HG02678 (cell line): ENCODE results near the gene PRCD.

Source experiments
- ATAC-seq: cut with Tn5 transposase; IDR thresholded peaks from one replicate; pipeline ENCODE4 v1.9.1; 2021; ENCODE audit warnings: mild to moderate bottlenecking, moderate library complexity; ENCODE audit not compliant: unreplicated experiment

The PRCD gene

DNA sequence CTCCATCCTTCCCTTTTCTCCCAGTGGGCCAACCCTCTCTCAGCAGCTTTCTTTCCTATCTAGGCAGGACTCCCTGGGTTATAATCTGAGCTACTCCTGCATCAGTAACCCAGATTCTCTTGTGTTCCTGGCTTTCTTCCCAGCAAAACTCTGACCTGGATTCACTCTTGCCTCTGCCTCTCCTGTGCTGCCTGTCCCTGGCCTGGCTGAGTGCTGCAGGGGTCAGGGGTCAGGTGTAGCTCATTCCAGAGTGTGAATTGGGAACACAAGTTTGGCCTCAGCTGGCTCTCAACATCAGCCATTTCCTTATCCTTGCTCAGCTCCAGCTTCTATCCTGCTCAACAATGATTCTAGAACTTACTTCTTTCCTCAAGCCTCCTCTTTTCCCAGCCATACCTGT lies 48.3 kb downstream of the PRCD start:
- ATAC-seq, result no peak

- no peak for ATAC-seq
Measured at GRCh38 chr17:76593384-76593826, 53.6 kb downstream of the PRCD start.

GRCh38 chr17:76593959-76594358 lies 54.1 kb downstream of the PRCD start:
- ATAC-seq, result no peak

DNA sequence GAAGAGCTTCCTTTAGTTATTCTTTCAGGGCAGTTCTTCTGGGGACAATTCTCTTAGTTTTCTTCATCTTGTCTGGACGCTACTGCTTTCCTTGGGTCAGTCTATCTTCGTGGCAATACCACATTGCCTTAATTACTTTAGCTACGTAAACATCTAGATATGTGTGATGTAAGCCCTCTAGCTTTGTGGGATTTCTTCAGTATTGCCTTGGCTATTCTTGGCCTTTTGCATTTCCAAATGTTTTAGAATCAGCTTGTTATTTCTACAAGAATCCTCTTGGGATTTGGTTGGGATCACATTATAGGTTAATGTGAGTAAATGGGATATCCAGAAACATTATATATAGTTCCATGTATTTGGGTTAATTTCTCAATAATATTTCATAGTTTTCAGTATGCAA lies 54.8 kb downstream of the PRCD start:
- no peak for ATAC-seq
